Stimulated activated CD4-positive, alpha-beta T cell treated with anti-CD3 and anti-CD28 coated beads, Interleukin-12 subunit alpha, Interleukin-12 subunit beta, amount 100 ng/mL, for 24 hours (primary cell): Measurements from ENCODE around the gene SH3YL1.
A peak's percentile ranks its signal among the peaks of the same experiment; 100 is the strongest.

Experiments used
- DNase-seq, 2 experiments: peaks; one replicate each; pipeline ENCODE4 v3.0.0-alpha.2; 2020; ENCODE audit warnings: low read depth in 2 of 2

Gene SH3YL1, protein sequence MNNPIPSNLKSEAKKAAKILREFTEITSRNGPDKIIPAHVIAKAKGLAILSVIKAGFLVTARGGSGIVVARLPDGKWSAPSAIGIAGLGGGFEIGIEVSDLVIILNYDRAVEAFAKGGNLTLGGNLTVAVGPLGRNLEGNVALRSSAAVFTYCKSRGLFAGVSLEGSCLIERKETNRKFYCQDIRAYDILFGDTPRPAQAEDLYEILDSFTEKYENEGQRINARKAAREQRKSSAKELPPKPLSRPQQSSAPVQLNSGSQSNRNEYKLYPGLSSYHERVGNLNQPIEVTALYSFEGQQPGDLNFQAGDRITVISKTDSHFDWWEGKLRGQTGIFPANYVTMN

DNA sequence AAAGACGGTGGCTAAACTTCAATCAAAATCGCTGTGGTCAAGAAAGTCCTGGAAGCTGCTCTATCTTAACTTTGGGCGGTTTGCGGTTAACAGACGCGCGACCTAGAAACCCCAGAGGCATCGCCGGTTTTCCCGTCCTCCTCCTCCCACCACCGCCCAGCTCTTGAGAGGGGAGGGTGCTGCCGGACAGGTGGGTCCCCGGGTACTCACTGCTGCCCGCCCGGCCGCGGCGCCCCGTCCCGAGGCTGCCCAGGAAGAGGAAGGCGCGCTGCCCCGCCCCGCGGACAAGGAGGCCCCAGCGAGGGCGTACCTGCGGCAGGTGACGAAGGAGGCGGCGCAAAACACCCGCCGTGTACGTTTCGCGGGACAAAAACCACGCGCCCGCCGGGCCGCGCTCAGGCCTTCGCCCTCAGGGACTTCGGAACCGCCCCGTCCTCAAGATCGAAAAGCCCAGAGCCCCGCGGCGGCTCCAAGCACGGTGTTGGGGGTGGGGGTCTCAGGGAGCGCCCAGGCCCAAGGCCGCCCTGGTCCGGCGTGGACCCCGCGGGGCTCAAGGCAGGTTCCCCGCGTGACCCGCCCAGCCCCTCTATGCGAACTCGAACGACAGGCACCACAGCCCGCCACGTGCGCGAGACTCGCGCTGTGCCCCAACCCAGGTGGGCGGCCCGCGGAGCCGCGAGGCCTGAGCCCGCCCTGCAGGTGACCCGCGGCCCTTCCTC, at the start of gene SH3YL1:
TSS of gene SH3YL1 (minus strand) at position 259 of the 719 bp plus-strand sequence. CDS start at position 211, 48 bp downstream.
- DNase-seq = no peak

DNA sequence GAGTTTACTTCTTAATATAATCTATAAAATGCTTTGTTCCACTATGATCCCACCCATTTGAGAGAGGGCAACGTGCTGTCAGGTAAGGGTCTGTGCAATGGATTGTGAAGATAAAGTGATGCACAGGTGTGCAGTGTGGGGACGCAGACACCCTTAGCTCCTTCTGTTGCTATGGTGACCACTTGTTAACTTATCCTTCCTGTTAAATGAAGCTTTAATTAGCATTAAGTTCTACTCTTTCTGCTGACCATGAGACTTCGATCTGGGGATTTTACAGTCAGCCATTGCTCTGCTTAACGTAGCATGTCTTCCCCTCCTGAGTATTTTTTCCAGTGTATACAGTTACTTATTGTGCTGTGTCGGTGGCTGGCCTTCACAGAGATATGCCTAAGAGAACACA, 47.2 kb upstream of the SH3YL1 start:
- DNase-seq = no peak

DNA sequence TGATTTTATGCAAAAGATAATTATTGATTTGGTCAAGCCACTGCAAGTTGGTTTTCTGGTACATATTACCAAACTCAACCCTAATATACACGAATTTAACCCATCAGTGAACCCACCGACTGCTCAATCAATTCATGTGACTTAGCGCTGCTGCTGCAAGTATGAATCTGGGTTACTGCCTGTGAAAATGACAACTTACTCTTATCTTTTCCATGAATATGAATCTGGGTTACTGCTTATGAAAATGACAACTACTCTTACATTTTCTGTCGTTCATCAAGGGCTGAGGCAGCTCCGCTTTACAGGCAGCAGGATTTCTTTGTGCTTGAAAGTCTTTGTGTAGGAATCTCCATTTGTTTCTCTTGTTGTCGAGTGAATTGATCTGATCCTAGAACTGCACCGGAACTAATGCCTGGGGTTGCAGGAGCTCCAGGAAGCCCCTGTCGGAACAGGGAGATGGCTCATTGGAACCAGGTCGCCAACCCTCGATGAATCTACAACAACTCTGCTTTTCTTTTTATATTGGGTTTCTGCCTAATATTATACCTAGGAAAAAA, 46.2 kb upstream of the SH3YL1 start:
- DNase-seq = no peak

DNA sequence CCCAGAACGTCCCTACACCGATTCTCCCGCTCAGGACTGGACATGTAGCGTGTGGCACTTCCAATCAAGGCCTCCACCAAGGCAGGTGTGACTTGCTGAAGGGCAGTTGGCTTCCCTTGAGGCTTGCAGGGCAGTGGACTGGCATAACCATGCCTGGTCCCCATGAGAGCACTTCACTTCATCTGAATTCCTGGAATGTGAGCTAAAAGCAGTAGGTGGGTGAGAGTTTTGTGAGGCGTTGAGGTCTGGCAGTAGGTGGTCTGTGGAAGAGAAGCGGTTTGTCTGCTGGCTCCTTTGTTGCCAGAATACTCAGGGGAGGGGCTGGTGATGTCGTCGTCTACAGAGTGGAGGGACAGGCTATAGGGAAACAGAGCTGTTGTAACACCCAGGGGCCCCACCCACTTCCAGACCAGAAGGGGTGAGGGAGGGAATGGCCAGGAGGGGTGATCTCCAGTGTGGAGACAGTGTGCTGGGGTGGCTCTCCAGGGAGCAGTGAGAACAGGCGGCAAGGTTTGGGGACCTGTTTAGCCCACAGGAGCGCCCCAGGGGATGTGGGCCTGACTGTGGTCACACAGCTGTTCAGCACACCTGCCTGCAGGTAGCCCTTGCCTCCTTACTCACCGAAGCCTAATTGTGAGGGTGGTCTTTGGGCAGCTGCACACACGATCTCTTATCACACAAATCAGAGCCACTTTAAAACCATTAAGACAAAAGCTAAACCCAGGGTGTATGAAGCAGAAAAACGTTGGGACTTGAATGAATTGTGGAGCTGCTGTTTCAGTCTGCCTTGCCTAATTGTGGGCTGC, 45.5 kb upstream of the SH3YL1 start:
- no peak for DNase-seq

DNA sequence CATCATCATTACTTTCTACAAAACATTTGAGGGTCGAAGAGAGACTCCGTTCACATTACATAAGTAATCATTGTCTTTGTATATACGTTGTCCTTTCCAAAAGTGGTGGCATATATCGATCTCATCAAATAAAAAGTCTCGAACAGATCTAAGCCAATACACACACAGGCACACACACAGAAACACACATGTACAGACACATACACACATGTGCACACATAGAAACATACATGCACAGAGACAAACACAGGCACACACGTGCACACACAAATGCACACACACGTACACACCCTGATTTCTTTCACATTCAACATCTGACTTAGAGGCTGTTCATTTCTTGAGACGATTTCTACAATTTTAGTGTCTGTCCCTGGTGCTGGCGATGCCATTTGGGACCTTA, 41.5 kb upstream of the SH3YL1 start:
- DNase-seq = no peak

DNA sequence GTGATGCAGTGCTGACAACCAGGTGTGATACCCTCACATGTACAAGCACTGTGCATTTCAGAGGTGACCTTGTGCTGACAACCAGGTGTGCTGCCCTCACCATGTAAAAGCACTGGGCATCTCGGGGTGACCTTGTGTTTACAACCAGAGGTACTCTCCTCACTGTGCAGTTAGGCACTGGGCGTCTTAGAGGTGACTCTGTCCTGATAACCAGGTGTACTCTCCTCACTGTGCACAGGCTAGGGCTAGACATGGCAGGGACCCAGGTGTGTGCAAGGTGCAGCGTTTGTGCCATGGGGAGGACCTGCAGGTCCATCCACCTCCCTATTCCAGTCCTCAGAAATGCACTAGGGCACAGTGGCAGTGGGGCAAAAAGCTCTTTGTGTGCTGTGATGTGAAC, 32.5 kb upstream of the SH3YL1 start:
- DNase-seq = no peak

DNA sequence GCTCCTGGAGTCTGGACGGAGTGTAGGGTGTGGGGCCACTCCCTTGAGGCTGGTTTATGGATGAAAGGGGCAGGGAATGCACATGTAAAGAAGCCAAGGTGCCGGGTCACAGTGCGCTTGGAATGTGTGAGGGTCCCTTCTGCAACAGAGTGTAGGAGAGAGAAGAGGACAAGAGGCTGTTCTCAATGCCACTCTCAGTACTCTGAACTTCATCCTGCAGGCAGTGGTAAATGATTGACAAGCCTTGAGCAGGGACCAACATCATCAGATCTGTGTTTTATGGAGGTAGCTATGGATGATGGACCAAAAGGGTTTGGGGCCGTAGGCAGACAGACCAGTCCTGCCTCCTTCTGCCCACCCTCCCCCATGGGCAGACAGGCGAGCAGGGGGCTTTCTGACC, 31.3 kb upstream of the SH3YL1 start:
- DNase-seq = no peak

DNA sequence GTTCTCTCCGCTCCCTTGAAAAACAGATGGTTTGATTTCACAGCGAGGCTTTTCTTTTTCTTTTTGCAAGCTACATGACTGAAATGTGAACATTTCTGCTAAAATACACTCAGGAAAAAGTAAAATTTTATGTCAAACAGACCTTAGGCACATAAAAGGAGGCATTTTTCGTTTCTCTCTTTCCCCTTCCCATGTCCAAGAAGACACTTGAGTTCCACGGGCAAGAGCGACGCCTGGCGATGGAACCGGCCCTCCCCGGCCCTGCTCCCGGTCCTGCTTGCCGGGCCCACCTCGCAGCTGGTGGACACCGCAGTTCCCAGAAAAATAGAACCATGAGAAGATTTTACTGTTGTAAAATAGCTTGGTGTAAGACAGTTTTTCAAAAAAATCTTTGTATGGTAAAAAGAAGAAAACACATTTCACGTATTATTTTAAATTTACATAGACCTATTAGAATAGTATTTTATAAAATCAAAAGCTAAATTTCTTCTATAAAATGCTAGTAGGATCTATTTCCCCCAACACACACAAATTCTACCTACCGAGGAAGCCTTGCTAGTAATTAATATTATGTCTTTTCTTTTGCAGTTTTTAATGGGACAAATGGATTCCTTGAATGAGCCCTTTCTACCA, 26.4 kb upstream of the SH3YL1 start:
- peak in 1 of 2 experiments; percentile 41 for DNase-seq

DNA sequence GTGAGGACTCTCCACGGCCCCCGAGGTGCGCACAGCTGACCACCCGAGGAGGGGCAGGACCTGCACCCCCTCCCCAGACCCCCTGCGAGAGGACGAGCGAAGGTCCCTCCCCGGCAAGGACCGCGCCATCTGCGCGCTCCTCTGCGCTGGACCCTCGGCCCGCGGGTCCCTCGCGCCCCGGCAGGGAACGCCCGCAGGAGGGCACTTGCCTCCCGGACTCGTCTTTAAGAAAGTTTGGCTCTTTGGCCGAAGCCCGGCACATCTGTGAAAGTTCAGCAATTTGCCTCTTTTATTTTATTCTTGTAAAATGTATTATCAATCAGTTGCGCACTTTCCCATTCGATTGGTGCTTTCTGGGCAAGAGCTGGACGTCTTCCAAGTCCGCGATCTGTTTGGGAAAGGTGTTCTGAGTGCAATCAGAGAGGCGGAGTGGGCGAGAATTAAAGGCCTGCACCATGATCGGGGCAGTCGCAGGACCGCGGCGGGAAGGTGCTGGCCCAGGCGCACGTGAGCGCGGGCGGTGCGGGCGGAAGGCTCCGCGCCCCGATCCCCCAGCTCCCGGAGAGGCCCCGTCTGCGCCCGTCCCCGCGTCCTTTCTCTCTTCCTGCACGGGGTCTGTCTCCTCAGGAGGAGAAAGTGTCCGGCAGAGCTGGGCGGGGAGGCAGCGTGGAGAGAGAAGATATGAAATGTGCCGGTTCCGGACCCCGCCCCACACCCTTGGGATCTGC, 25.7 kb upstream of the SH3YL1 start:
- DNase-seq = no peak

DNA sequence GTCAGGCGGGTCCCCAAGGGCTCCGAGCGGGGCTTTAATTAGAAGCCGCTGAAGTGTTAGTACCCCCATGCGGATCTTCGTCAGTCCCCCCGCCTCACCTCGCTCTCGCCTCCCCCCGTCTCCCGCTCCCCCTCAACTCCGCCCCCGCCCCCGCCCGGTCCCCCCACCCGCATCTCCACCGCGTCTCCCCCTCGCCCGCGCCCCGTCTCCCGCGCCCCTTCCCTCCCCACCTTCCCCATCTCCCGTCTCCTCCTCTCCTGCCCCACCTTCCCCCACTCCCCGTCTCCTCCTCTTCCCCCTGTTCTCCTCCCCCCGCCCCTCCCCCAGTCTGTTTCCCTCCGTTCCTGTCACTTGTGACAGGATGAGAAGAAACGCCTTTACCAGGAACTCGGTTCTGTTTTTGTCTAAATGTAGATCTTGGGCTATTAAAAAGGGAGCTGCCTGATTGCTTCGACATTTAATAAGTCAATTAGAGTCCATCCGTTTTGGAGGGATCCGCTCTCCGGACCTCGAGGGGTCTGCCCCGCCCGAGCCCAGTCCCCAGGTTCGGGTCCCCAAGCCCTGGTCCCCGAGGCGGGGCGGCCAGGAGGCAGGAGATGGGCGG, 25.0 kb upstream of the SH3YL1 start:
- no peak for DNase-seq

DNA sequence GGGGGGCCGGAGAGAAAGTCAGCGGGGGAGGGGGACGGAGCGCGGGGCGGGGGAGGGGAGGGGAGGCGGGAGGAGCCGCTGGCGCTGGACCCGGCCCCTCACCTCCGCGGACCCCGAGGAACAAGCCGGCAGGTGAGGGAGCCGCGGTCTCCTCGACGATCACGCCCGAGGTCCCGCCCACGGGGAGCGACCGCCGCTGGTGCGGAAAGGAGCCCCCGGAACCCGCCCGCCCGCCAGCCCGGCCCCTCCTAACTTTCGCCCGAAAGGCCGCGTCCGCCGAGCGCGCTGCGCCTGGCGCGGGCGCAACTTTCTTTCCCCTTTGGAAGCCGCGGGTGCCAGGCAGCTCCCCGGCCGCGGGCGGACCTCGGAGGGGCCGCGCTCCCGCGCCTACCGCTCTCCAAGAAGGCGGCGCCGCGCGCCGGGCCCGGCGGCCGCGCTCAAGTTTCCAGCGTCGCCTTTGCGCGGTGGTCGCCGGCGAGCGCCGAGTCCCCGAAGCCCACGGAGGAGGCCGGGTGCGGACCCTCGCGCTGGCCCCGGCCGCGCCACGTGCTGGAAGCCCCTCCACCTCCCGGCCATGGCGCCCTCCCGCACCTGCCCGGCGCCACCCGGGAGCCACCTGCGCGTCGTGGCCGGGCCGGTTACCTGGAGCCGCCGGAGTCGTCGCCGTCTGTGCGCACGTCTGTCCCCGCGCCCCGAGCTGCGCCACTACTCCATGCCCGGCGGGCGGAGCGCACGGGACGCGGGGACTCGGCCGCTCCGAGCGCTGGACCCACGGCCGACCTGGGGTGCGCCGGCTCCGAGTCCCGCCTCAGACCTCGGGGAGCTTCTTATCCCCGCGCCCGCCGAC, 24.3 kb upstream of the SH3YL1 start, which contains the start of gene ALKAL2:
TSS of gene ALKAL2 (minus strand) at position 181 of the 847 bp plus-strand sequence. CDS start 256 bp downstream, outside the sequence.
- DNase-seq = no peak

DNA sequence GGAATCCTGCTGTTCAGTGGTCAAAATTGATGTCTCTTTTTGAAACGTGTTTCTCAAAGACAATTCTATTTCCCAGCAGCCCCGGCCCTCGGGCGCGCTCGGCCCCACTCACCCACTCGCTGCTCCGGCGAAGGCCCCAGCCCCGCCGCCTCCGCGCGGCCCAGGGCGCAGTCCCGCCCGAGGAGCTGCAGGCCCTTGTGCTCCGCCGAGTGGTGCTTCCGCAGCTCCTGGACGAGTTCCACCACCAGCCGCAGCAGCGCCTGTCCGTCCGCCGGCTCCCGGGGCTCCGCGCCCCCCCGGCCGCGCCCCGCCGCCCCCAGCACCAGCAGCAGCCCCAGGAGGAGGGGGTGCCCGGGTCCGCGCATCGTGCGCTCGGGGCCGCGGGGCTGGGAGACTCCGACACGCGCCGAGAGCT, 23.6 kb upstream of the SH3YL1 start:
- no peak for DNase-seq

DNA sequence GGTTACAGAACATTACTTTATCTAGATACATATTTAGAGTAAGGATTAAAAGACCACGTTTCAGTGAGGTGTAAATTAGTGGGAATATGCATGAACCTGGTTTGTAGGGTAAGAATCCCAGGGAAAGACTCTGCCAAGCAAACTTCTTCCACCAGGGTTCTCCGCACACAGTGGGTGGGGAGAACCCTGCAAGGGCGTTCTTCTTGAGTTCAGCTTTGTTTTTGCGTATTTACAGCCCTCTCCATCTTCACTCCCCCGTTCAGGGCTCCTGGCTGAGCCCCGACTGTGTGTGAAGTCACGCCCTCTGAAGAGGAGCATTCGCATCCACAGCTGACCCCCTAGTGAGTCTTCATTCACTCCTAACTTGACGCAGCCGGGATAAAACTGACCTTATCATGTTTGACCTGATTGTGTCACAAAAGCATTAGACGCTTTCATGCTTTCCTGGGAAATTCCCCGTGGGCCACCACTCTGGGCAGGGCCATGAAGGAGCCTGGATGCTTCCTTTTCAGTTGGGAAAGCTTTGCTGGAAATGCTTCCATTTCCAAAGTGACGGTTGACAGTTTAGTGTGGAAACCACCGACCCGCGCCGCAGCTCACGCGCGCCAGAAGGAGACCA, 23.1 kb upstream of the SH3YL1 start:
- DNase-seq = no peak

DNA sequence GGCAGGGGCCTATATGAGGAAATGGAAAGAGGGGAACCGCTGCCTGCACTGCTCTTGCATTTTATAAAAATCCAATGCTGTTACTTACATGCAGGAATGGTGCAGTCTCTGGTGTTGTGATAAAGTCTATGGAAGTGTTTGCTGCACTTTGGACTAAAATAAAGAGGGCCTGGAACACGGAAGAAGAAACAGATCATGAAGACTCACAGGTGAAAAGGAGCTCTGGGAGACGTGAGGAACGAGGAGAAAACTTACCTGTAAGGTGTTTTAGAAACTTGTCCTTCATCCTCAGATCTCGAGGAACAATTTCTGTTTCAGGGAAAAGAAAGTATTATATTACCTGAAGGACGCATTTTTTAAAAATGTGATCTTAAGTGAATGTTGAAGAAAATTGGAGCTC, 22.2 kb upstream of the SH3YL1 start:
- no peak for DNase-seq

DNA sequence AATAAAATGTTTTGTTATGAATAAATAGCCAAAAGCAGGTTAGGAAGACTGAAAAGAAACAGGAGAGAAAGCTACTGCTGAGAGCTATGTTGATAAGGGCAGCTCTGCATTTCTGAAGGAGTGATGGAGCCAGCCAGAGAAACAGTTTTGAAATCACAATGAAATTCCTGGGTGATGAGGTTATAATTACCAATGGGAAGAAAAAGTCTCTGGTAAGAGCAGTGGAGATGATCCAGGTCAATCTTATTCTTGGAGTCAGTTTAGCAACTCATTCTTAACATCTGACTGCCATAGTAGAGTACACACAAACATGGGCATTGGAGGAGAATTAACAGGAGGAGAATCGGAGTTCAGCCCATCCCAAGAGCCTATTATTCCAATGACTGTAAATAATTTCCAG, 21.7 kb upstream of the SH3YL1 start:
- DNase-seq = no peak

DNA sequence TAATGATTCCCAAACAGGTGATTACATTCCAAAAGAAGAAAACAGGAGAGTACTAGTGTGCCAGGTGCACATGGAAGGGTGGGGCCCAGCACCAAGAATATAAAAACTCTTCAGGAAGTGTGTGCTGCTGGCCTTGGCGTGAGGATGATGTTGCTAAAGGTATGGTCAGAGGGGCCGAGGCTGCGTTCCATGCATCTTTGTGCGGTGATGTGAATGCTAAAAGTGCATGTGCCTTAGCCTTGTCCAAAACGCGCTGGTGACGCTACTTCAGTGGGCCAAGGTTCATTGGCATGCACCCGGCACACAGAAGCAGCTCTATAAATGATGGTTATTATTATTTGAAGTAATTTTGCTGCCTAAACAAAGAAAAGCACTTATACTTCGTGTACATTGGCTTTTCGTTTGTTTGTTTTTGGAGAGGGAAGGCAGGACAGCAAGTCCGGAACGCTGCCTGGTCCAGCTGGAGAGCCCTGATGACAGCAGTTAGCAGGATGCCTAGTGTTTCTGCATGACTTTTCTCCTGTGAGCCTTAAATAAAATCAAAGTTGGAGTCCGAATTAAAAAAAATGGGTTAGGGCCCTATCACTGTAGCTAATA, 21.2 kb upstream of the SH3YL1 start:
- no peak for DNase-seq

DNA sequence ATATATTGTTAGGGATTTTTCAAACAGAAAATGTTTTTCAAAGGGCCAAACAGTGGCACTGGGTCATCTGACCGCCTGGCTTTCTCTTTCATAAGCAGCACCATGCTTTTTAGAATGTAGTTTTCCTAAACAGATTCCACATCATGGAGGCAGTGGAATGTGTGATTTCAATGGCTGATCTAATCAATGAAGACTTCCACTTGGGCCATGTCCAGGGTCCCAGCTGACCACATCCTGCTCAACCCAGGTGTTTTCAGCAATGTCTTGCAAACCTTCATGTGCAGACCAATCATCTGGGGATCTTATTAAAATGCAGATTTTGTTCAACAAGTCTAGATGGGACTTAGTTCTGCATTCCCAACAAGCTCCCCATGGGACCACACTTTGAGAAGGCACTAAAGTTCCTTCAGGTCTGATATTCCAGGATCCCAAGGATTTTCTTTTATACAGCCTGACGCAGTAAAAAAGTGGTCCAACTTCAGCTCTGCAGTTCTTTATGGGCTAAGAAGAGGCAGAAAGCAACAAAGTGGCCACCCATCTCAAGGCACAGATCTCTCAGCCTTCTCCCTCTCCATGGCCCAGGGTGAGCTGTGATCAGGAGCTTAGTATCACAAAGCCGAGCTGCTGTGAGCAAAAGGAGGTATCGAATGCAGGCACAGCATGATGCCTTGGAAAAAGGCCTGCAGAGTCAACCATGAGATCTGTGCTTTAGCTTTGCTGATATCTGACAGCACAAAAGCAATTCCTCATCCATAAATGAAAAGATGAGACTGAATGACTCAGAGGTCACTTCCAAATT, 20.4 kb upstream of the SH3YL1 start:
- no peak for DNase-seq
